Fibroblast of lung (primary cell): ENCODE data around the gene SPRY1. TPM values are rescaled to one million over a fixed set of nuclear protein-coding genes. Genes with fewer than 3 reads are reported as not detected.

Experiments used
- DNase-seq, 2 donors: peaks; one replicate each; pipeline versions ENCODE4 v3.0.0 to v3.0.0-alpha.2; 2010; ENCODE audit warnings: low read depth in 2 of 2
- H2AFZ ChIP-seq: 2 replicates; pipeline ENCODE4 v1.5.1; 2012; ENCODE audit warnings: low read length, control low read depth, inconsistent platforms
- H3K27ac ChIP-seq: 2 replicates; pipeline ENCODE4 v1.5.1; 2011; ENCODE audit warnings: low read length, control low read depth; ENCODE audit not compliant: insufficient read depth
- H3K27me3 ChIP-seq: 2 replicates; pipeline ENCODE4 v1.5.1; 2011; ENCODE audit warnings: mild to moderate bottlenecking, low read length; ENCODE audit not compliant: control insufficient read depth, insufficient read depth
- H3K36me3 ChIP-seq: 2 replicates; pipeline ENCODE4 v1.5.1; 2011; ENCODE audit warnings: low read length; ENCODE audit not compliant: control insufficient read depth, insufficient read depth
- H3K4me1 ChIP-seq: 2 replicates; pipeline ENCODE4 v1.5.1; 2011; ENCODE audit warnings: low read length; ENCODE audit not compliant: control insufficient read depth, insufficient read depth; ENCODE audit errors: extremely low read depth
- H3K4me2 ChIP-seq: 2 replicates; pipeline ENCODE4 v1.5.1; 2011; ENCODE audit warnings: low read length, control low read depth; ENCODE audit not compliant: insufficient read depth; ENCODE audit errors: extremely low read depth
- H3K4me3 ChIP-seq, 4 experiments: fragments of 200-600 bp in 1 of 4; sonication (generic) in 1 of 4; replicated peaks in 1 of 4; 2 replicates each; pipeline ENCODE4 v1.5.1; 2011 to 2016; ENCODE audit warnings: low read length in 4 of 4, low read depth in 3 of 4, mild to moderate bottlenecking in 3 of 4, control low read depth in 2 of 4, inconsistent platforms in 1 of 4, mixed read lengths in 1 of 4; ENCODE audit not compliant: insufficient read depth in 1 of 4; ENCODE audit errors: control extremely low read depth in 1 of 4
- H3K79me2 ChIP-seq: 2 replicates; pipeline ENCODE4 v1.5.1; 2012; ENCODE audit warnings: mild to moderate bottlenecking, low read length, inconsistent platforms; ENCODE audit not compliant: control insufficient read depth, insufficient read depth
- H3K9ac ChIP-seq: 2 replicates; pipeline ENCODE4 v1.5.1; 2011; ENCODE audit warnings: mild to moderate bottlenecking, low read length, control low read depth; ENCODE audit not compliant: insufficient read depth
- H3K9me3 ChIP-seq: 2 replicates; pipeline ENCODE4 v1.5.1; 2012; ENCODE audit warnings: low read depth, low read length; ENCODE audit not compliant: control insufficient read depth, insufficient read depth
- H4K20me1 ChIP-seq: 2 replicates; pipeline ENCODE4 v1.5.1; 2011; ENCODE audit warnings: low read length; ENCODE audit not compliant: control insufficient read depth, insufficient read depth; ENCODE audit errors: extremely low read depth
- CTCF ChIP-seq, 2 donors: IDR thresholded peaks in 1 of 2; conservative IDR thresholded peaks in 1 of 2; 1 replicate in 1 of 2; 2 replicates in 1 of 2; pipeline ENCODE4 v1.5.1; 2011 to 2012; ENCODE audit warnings: low read length in 2 of 2, control low read depth in 1 of 2, inconsistent platforms in 1 of 2, low read depth in 1 of 2, mild to moderate bottlenecking in 1 of 2
- EZH2 ChIP-seq: IDR thresholded peaks from 2 replicates; pipeline ENCODE4 v1.5.1; 2012; ENCODE audit warnings: low read length, control low read depth, mild to moderate bottlenecking; ENCODE audit errors: missing control alignments
- polyA plus RNA-seq, 2 donors: library from polyadenylated mRNA; depleted of rRNA in 1 of 2; stranded (reverse) in 1 of 2; unstranded in 1 of 2; fragments of >200 nt; gene quantifications; 2 replicates each; pipeline ENCODE4 v1.2.1, GENCODE V29; 2011 to 2012; ENCODE audit warnings: missing spikeins in 1 of 2
- total RNA-seq: library from RNA; depleted of rRNA; stranded (reverse); fragments of >200 nt; gene quantifications from 2 replicates; pipeline ENCODE4 v1.2.1, GENCODE V29; 2014

Gene SPRY1
- total and polyA plus RNA-seq, 2 donors (not counting 1 experiment from before 2014, with no cell fraction given), result 21.3 to 23.9 TPM

DNA sequence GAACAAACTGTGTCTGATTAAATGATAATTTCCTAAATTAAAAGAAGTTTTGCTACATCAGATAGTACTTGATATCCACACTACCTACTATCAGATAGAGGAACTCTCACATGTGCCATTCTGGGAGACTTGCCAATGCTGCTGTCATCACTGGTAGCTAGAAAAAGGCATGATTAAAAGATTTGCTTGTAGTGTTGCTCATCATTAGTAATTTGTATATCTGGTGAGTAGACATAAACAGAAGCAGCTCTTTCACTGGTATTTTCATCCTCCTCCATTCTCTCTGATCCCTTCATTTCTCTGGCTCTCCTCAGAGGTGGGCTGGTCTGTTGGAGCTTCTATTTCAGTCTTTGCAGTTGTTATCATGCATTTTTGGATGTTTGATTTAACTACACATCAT, 56.0 kb downstream of the SPRY1 start:
- no peak overlapping the region for H3K9ac ChIP-seq
- H3K36me3 ChIP-seq, result no peaks in the 10 kb centered on the region
- no peaks in the 10 kb centered on the region for H3K79me2 ChIP-seq
- H2AFZ ChIP-seq, result no peak overlapping the region
- H3K27ac ChIP-seq, result no peak overlapping the region
- TF ChIP-seq EZH2 (no peak), CTCF (conservative IDR thresholded peaks at IDR 0.05 in 1 of 2, IDR thresholded peaks at IDR 0.05 in 1 of 2; ENCODE audit: low read depth in 1 of 2, low read length in 2 of 2) (no peak)
- no peak overlapping the region for H3K4me3 ChIP-seq
- peak; percentile 84 to 87 for DNase-seq
- H3K4me2 ChIP-seq, result peak overlapping the region; percentile 52
- H3K9me3 ChIP-seq, result no peaks in the 10 kb centered on the region
- no peaks in the 10 kb centered on the region for H3K27me3 ChIP-seq
- H4K20me1 ChIP-seq, result no peaks in the 10 kb centered on the region
- H3K4me1 ChIP-seq, result peaks cover 9% of the 10 kb centered on the region

DNA sequence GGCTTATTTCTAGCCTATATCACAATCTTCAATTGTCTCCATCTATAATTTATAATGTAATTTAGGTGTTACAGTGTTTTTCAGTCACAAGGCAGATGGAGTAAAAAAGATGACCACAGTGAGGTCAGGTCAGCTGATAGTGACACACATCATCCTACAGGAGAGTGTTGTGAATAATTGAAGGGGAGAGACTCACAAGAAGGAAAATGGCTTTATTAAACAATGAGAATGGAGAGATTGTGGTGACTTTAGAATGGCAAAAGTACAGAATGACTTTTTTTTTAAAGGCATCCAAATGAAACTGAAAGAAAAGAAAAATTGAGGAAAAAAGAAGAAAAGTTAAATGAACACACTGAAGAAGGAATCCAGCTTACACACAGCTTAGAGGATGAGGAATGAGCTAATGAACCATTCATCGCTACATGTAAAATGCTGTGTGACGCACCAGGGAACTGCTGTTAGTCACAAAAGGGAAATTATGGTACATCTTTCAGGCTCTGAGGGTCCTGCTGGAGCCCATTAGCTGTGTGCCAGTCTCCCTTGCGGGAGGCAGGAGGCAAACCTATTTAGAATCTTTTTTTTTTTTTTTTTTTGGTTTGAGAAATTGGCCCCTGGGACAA, 56.6 kb downstream of the SPRY1 start:
- no peak overlapping the region for H3K9ac ChIP-seq
- no peak overlapping the region for H3K27ac ChIP-seq

More for the DNA sequence above, 56.6 kb downstream of the SPRY1 start:
- Histone ChIP-seq H4K20me1 (no peaks in the 10 kb centered on the region), H3K36me3 (no peaks in the 10 kb centered on the region), H3K9me3 (no peaks in the 10 kb centered on the region), H3K4me3 (no peak overlapping the region), H3K4me1 (peaks cover 9% of the 10 kb centered on the region), H3K4me2 (peak overlapping the region; percentile 52), H2AFZ (no peak overlapping the region), H3K79me2 (no peaks in the 10 kb centered on the region), H3K27me3 (no peaks in the 10 kb centered on the region)
- DNase-seq, result peak in 1 of 2 donors; percentile 79
- no peak for TF ChIP-seq EZH2
- TF ChIP-seq CTCF (conservative IDR thresholded peaks at IDR 0.05 in 1 of 2, IDR thresholded peaks at IDR 0.05 in 1 of 2; ENCODE audit: low read depth in 1 of 2, low read length in 2 of 2), result no peak
